Ishikawa (cell line): Measurements from ENCODE around the gene ARSD.

ENCODE experiments used
- CEBPB ChIP-seq: IDR thresholded peaks from 2 replicates; pipeline ENCODE4 v1.6.1; 2012
- EGR1 ChIP-seq: IDR thresholded peaks from 2 replicates; pipeline ENCODE4 v1.6.1; 2012
- FOXM1 ChIP-seq: IDR thresholded peaks from 2 replicates; pipeline ENCODE4 v1.6.1; 2012; ENCODE audit warnings: low read depth, borderline replicate concordance
- NFIC ChIP-seq: IDR thresholded peaks from 2 replicates; pipeline ENCODE4 v1.6.1; 2012
- REST ChIP-seq: IDR thresholded peaks from 2 replicates; pipeline ENCODE4 v1.6.1; 2012; ENCODE audit warnings: low read depth, mild to moderate bottlenecking
- TCF12 ChIP-seq: IDR thresholded peaks from 2 replicates; pipeline ENCODE4 v1.6.1; 2012; ENCODE audit warnings: low read depth
- YY1 ChIP-seq: IDR thresholded peaks from 2 replicates; pipeline ENCODE4 v1.6.1; 2012; ENCODE audit warnings: low read depth
- ZBTB7A ChIP-seq: IDR thresholded peaks from 2 replicates; pipeline ENCODE4 v1.6.1; 2012; ENCODE audit warnings: low read depth

DNA sequence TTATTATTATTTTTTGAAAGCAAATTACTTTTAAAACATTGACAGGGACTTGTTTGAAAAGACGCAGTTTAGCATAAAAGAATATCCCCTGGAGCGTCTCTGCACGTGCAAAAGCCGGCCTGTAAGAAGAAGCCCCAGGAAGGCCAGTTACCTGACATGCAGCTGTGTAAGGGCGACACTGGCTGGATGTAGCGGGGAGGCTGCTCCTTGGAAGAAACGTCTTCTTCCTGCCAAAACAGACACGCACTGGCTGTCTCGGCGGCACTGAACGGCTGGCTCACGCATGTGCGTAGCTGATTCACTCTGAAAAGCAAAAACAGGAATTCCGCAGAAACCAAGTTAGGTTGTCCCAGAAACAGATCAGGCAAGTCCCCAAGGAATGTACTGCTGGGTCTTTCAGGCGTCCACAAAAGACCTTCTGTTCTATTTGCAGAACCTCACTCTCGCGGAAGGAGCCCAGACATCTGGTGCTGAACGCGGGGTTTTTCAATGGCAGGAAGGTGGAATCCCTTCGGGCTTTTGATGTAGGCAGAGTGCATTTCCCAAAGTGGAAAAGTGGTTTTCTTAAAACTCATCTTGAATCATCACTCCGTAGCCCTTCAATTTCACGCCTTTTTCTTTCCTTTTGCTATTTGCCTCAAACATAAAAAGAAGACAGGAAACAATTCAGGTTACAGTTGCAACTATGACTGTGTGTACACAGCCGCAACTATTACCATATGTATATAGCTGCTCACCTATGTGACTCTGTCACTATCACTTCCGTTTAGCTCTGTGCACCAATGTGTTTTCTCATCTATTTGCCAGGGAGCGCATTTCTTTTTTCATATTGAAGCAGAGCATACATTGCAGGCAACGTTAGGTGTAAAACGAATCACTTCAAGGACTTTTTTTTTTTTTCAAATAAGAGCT lies 39.1 kb upstream of the ARSD start:
- TF ChIP-seq TCF12 = no peak
- no peak for TF ChIP-seq REST
- TF ChIP-seq CEBPB = no peak
- no peak for TF ChIP-seq NFIC
- no peak for TF ChIP-seq ZBTB7A
- TF ChIP-seq FOXM1 = no peak
- TF ChIP-seq YY1 = no peak
- TF ChIP-seq EGR1 = no peak
